DND-41 (cell line): ENCODE measurements around the gene LMO1.

ENCODE experiments used
- ATAC-seq: fragments of 200-7000 bp; cut with Tn5 transposase; 3 replicates; pipeline ENCODE4 v1.9.1; 2021; ENCODE audit warnings: low read depth; ENCODE audit not compliant: insufficient read depth
- DNase-seq: peaks from one replicate; pipeline ENCODE4 v3.0.0-alpha.2; 2020
- H2AFZ ChIP-seq: 2 replicates; pipeline ENCODE4 v1.6.0; 2012; ENCODE audit warnings: low read depth, low read length
- H3K27ac ChIP-seq: 2 replicates; pipeline ENCODE4 v1.5.1; 2012; ENCODE audit warnings: low read length, inconsistent platforms
- H3K27me3 ChIP-seq: fragments of 200-600 bp; sonication (generic); 2 replicates; pipeline ENCODE4 v1.6.0; 2012; ENCODE audit warnings: low read length, mild to moderate bottlenecking, inconsistent platforms; ENCODE audit not compliant: insufficient read depth, poor library complexity
- H3K36me3 ChIP-seq: 2 replicates; pipeline ENCODE4 v1.5.1; 2012; ENCODE audit warnings: low read length, inconsistent platforms; ENCODE audit not compliant: insufficient read depth
- H3K4me1 ChIP-seq: 2 replicates; pipeline ENCODE4 v1.5.1; 2012; ENCODE audit warnings: mild to moderate bottlenecking, low read length; ENCODE audit not compliant: insufficient read depth
- H3K4me2 ChIP-seq: 2 replicates; pipeline ENCODE4 v1.6.0; 2012; ENCODE audit warnings: mild to moderate bottlenecking, moderate library complexity, low read length, inconsistent platforms; ENCODE audit not compliant: insufficient read depth
- H3K4me3 ChIP-seq, 2 experiments: fragments of 200-600 bp in 1 of 2; shearing (Covaris generic) in 1 of 2; 2 replicates each; pipeline ENCODE4 v1.5.1; 2012 to 2016; ENCODE audit warnings: inconsistent platforms in 2 of 2, low read length in 2 of 2, mild to moderate bottlenecking in 2 of 2, low read depth in 1 of 2, moderate library complexity in 1 of 2
- H3K79me2 ChIP-seq: 2 replicates; pipeline ENCODE4 v1.6.0; 2012; ENCODE audit warnings: low read length, inconsistent platforms; ENCODE audit not compliant: insufficient read depth
- H3K9ac ChIP-seq: 2 replicates; pipeline ENCODE4 v1.6.0; 2012; ENCODE audit warnings: low read depth, mild to moderate bottlenecking, inconsistent platforms, low read length, moderate library complexity
- H3K9me3 ChIP-seq: 2 replicates; pipeline ENCODE4 v1.5.1; 2012; ENCODE audit warnings: low read length, moderate library complexity, mild to moderate bottlenecking, inconsistent platforms; ENCODE audit not compliant: insufficient read depth, severe bottlenecking
- H4K20me1 ChIP-seq: 2 replicates; pipeline ENCODE4 v1.6.0; 2012; ENCODE audit warnings: low read length; ENCODE audit not compliant: insufficient read depth
- EZH2 ChIP-seq: IDR thresholded peaks from 3 replicates; pipeline ENCODE4 v1.6.1; 2012; ENCODE audit warnings: borderline replicate concordance, low read depth, mild to moderate bottlenecking, moderate library complexity, low read length, inconsistent platforms; ENCODE audit not compliant: severe bottlenecking
- TF ChIP-seq, protein P1 (sequence below): IDR thresholded peaks from 2 replicates; pipeline ENCODE4 v1.5.1; 2012; ENCODE audit warnings: borderline replicate concordance, low read length, moderate library complexity, mild to moderate bottlenecking; ENCODE audit not compliant: poor library complexity, severe bottlenecking; ENCODE audit errors: extremely low read depth

The LMO1 gene

GRCh38 chr11:8263769-8264410 is at the start of gene LMO1:
Gene LMO1 (minus strand): TSS chr11:8263878. CDS start chr11:8263362, 516 bp downstream.
- no peaks in the 10 kb centered on the region; the same call in 1 of the 2 replicates for H4K20me1 ChIP-seq
- TF ChIP-seq, protein P1, sequence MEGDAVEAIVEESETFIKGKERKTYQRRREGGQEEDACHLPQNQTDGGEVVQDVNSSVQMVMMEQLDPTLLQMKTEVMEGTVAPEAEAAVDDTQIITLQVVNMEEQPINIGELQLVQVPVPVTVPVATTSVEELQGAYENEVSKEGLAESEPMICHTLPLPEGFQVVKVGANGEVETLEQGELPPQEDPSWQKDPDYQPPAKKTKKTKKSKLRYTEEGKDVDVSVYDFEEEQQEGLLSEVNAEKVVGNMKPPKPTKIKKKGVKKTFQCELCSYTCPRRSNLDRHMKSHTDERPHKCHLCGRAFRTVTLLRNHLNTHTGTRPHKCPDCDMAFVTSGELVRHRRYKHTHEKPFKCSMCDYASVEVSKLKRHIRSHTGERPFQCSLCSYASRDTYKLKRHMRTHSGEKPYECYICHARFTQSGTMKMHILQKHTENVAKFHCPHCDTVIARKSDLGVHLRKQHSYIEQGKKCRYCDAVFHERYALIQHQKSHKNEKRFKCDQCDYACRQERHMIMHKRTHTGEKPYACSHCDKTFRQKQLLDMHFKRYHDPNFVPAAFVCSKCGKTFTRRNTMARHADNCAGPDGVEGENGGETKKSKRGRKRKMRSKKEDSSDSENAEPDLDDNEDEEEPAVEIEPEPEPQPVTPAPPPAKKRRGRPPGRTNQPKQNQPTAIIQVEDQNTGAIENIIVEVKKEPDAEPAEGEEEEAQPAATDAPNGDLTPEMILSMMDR: peak; percentile 88
- no peak for TF ChIP-seq EZH2
- H3K4me2 ChIP-seq: no peak within 1 kb of the TSS
- H3K4me3 ChIP-seq: no peak within 1 kb of the TSS
- no peaks in the 10 kb centered on the region for H3K79me2 ChIP-seq
- DNase-seq (peak; percentile 71), ATAC-seq (peak; percentile 93)
- peaks cover 10% of the 10 kb centered on the region for H3K27me3 ChIP-seq
- H3K27ac ChIP-seq: no peak within 1 kb of the TSS
- H3K4me1 ChIP-seq: no peaks in the 10 kb centered on the region
- H2AFZ ChIP-seq: no peak within 1 kb of the TSS
- H3K9ac ChIP-seq: no peak within 1 kb of the TSS
- H3K9me3 ChIP-seq: no peaks in the 10 kb centered on the region
- H3K36me3 ChIP-seq: no peaks in the 10 kb centered on the region

DNA sequence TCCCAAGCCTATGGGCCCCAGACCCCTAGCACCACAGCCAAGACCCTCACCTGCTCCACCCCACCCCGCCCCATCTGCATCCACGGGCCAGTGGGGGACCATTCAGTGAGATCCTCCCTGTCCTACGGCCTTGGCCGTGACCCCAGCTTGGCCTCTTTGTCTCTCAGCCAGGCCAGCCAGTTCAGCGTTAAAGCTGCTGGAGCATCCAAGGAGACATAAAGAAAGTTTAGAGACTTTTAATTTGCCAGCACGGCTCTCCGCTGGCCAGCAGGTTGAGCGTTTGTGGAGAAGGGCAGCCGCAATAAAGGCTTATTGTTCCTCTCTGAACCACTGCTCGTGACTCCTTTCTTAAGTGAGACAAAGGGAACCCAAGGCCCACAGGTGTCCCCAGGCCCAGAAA is 49.3 kb upstream of the LMO1 start:
- Histone ChIP-seq H3K79me2 (no peaks in the 10 kb centered on the region), H3K36me3 (no peaks in the 10 kb centered on the region), H3K27me3 (peaks cover 3% of the 10 kb centered on the region), H4K20me1 (no peaks in the 10 kb centered on the region), H2AFZ (no peak overlapping the region), H3K4me3 (no peak overlapping the region), H3K27ac (no peak overlapping the region), H3K9ac (no peak overlapping the region), H3K9me3 (no peaks in the 10 kb centered on the region), H3K4me1 (no peaks in the 10 kb centered on the region), H3K4me2 (no peak overlapping the region)
- DNase-seq (no peak), ATAC-seq (no peak)
- TF ChIP-seq, protein P1: no peak
- no peak for TF ChIP-seq EZH2

GRCh38 chr11:8311366-8311765 is 47.7 kb upstream of the LMO1 start:
- Histone ChIP-seq H3K27me3 (peaks cover 3% of the 10 kb centered on the region), H3K79me2 (no peaks in the 10 kb centered on the region), H3K9me3 (no peaks in the 10 kb centered on the region), H3K27ac (no peak overlapping the region), H3K36me3 (no peaks in the 10 kb centered on the region), H3K4me3 (no peak overlapping the region), H3K9ac (no peak overlapping the region), H3K4me1 (no peaks in the 10 kb centered on the region), H4K20me1 (no peaks in the 10 kb centered on the region), H2AFZ (no peak overlapping the region), H3K4me2 (no peak overlapping the region)
- ATAC-seq (no peak), DNase-seq (no peak)
- TF ChIP-seq, protein P1: no peak
- no peak for TF ChIP-seq EZH2
